Activated naive CD4-positive, alpha-beta T cell treated with anti-CD3 and anti-CD28 coated beads, Interleukin-2, amount 50 U/mL, for 24 hours (primary cell): Measurements from ENCODE around the gene SCAND1.
"Not testable (repeated sequence)": the region's sequence is repeated elsewhere in the genome, so short reads cannot be mapped to it uniquely, and the experiment has no call there.

ENCODE experiments used
- H3K27ac Mint-ChIP-seq: one replicate; pipeline ENCODE4 v1.8.0; 2021; ENCODE audit warnings: mild to moderate bottlenecking, mixed read lengths
- H3K27me3 Mint-ChIP-seq: one replicate; pipeline ENCODE4 v1.8.0; 2021; ENCODE audit warnings: mixed read lengths
- H3K36me3 Mint-ChIP-seq: one replicate; pipeline ENCODE4 v1.8.0; 2021; ENCODE audit warnings: mixed read lengths
- H3K4me1 Mint-ChIP-seq: one replicate; pipeline ENCODE4 v1.8.0; 2021; ENCODE audit warnings: mixed read lengths
- H3K4me3 Mint-ChIP-seq: one replicate; pipeline ENCODE4 v1.8.0; 2021; ENCODE audit warnings: mild to moderate bottlenecking, mixed read lengths
- H3K9me3 Mint-ChIP-seq: one replicate; pipeline ENCODE4 v1.8.0; 2021; ENCODE audit warnings: mixed read lengths

Gene SCAND1

GRCh38 chr20:35954200-35954906 is at the start of gene SCAND1:
Gene SCAND1, minus strand, starts transcription at chr20:35954502. Its CDS starts 218 bp downstream, at chr20:35954284.
- H3K4me3 Mint-ChIP-seq, result peak within 1 kb of the TSS; percentile 99
- no peaks in the 10 kb centered on the region for H3K27me3 Mint-ChIP-seq
- H3K36me3 Mint-ChIP-seq, result peaks cover 1% of the 10 kb centered on the region
- peaks cover 18% of the 10 kb centered on the region for H3K4me1 Mint-ChIP-seq
- no peaks in the 10 kb centered on the region for H3K9me3 Mint-ChIP-seq
- H3K27ac Mint-ChIP-seq, result peak within 1 kb of the TSS; percentile 100

DNA sequence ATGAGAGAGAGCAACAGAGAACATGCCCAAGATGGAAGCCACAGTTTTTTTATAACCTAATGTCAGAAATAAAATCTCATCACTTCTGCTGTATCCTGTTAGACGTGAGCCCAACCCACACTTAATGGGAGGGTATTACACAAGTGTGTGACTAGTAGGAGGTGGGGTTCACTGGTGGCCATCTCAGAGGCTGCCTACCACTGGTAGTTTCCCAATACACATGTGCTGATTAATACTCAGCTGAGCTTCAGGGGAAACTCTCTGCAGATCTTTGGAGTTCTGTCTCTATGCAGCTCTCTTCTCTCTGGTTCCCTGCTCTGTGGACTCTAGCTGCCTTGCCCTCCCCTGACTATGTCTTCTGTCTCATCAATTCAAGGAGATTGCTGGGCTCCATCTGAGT is 49.7 kb upstream of the SCAND1 start:
- no peak overlapping the region for H3K27ac Mint-ChIP-seq
- H3K36me3 Mint-ChIP-seq, result peaks cover 10% of the 10 kb centered on the region
- H3K27me3 Mint-ChIP-seq, result peaks cover 3% of the 10 kb centered on the region
- H3K9me3 Mint-ChIP-seq, result peaks cover 13% of the 10 kb centered on the region
- no peaks in the 10 kb centered on the region for H3K4me1 Mint-ChIP-seq
- H3K4me3 Mint-ChIP-seq, result no peak overlapping the region

DNA sequence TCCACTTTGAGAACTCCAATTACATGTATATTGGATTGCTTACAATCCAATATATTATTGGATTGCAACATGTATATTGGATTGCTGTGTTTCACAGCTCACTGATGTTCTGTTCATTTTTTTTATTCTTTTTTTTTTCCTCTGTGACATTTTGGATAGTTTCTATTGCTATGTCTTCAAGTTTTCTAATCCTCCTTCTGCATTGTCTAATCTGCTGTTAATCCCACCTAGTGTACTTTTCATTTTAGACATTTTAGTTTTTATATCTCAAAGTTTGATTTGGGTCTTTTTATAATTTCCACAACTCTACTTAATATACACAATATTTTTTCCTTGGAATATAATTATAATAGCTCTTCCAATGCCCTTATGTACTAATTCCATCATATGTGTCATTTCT is 48.6 kb upstream of the SCAND1 start:
- Mint-ChIP-seq H3K4me1 (no peaks in the 10 kb centered on the region), H3K9me3 (peaks cover 14% of the 10 kb centered on the region), H3K36me3 (peaks cover 10% of the 10 kb centered on the region), H3K4me3 (no peak overlapping the region), H3K27me3 (peaks cover 3% of the 10 kb centered on the region), H3K27ac (no peak overlapping the region)

GRCh38 chr20:36001331-36001730 is 47.0 kb upstream of the SCAND1 start:
- not testable (repeated sequence) for H3K4me1 Mint-ChIP-seq, H3K27me3 Mint-ChIP-seq

DNA sequence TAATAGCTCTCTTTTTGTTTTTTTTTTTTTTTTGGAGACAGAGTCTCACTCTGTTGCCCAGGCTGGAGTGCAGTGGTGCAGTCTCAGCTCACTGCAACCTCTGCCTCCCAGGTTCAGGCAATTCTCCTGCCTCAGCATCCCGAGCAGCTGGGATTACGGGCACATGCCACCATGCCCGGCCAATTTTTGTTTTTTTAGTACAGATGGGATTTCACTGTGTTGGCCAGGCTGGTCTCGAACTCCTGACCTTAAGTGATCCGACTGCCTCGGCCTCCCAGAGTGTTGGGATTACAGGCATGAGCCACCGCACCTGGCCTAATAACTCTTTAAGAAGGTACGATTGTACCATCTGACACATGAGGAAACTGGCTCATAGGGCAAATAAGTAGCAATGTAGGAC is 42.2 kb upstream of the SCAND1 start:
- H3K9me3 Mint-ChIP-seq, H3K36me3 Mint-ChIP-seq, H3K4me1 Mint-ChIP-seq, H3K27me3 Mint-ChIP-seq, H3K4me3 Mint-ChIP-seq, H3K27ac Mint-ChIP-seq: not testable (repeated sequence)

More at GRCh38 chr20:36001331-36001730, 47.0 kb upstream of the SCAND1 start:
- not testable (repeated sequence) for H3K36me3 Mint-ChIP-seq, H3K4me3 Mint-ChIP-seq, H3K27ac Mint-ChIP-seq
- H3K9me3 Mint-ChIP-seq, result peaks cover 14% of the 10 kb centered on the region

GRCh38 chr20:35994994-35995453 is 40.7 kb upstream of the SCAND1 start:
- Mint-ChIP-seq H3K27me3 (peaks cover 1% of the 10 kb centered on the region), H3K36me3 (no peaks in the 10 kb centered on the region), H3K27ac (no peak overlapping the region), H3K4me1 (peaks cover 6% of the 10 kb centered on the region), H3K9me3 (peaks cover 5% of the 10 kb centered on the region), H3K4me3 (no peak overlapping the region)

- H3K4me3 Mint-ChIP-seq, result no peak overlapping the region
These were observed 38.5 kb upstream of the SCAND1 start for GRCh38 chr20:35992713-35993335.

DNA sequence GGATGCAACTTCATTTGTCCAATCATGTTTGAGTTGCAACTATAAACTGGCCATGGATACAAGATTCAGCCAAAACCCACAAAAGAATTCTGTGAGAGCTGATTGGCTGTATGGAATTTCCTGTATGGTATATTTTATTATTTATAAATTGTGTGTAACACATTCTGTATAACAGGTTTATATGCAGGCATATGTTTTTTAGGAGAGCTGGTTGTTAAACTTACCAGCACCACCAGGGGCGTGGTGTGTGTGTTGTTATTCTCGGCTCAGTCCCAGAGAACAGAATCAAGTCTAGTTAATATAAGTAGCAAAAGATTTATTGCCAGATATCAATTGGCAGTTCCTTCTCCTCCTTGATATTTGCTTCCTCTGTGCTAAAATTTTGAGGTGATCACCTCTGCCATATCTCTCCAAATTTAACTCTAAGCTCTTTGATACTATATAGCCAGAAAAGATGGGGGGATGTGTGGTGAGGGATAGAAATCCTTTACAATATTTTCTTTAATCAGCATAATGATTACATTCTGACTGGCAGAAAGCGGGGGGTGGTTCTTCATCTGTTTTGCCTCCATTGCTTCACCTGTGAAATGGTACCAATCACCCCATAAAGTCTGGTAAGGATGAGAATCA is 37.0 kb upstream of the SCAND1 start:
- Mint-ChIP-seq H3K4me1 (peaks cover 6% of the 10 kb centered on the region), H3K27ac (no peak overlapping the region), H3K27me3 (peaks cover 1% of the 10 kb centered on the region), H3K9me3 (no peaks in the 10 kb centered on the region), H3K4me3 (no peak overlapping the region), H3K36me3 (no peaks in the 10 kb centered on the region)

More at GRCh38 chr20:35992713-35993335, 38.5 kb upstream of the SCAND1 start:
- Mint-ChIP-seq H3K4me1 (peaks cover 6% of the 10 kb centered on the region), H3K27ac (no peak overlapping the region), H3K27me3 (peaks cover 1% of the 10 kb centered on the region), H3K36me3 (no peaks in the 10 kb centered on the region), H3K9me3 (no peaks in the 10 kb centered on the region)

GRCh38 chr20:35988910-35989463 is 34.7 kb upstream of the SCAND1 start:
- Mint-ChIP-seq H3K4me1 (peaks cover 6% of the 10 kb centered on the region), H3K27ac (no peak overlapping the region), H3K9me3 (no peaks in the 10 kb centered on the region), H3K27me3 (peaks cover 1% of the 10 kb centered on the region), H3K36me3 (no peaks in the 10 kb centered on the region), H3K4me3 (no peak overlapping the region)

DNA sequence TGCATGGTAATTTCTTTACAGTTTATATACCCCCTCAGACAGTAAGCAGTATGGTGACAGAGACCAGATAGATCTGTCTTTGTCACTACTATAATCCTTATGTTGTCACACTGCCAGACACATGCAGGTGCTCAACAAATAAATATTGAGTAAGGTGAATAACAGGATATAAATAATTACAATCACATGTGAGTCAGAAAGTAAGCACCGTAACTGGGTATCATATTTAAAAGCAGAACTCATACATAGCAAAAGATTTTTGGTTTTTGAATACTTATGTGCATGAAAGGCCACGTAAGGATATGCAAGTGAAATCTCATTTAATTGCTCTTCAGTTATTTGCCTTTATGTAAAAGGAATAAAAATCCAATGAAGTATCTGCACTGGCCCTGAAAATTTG is 31.5 kb upstream of the SCAND1 start:
- H3K4me3 Mint-ChIP-seq, result no peak overlapping the region
- H3K4me1 Mint-ChIP-seq, result no peaks in the 10 kb centered on the region
- H3K27ac Mint-ChIP-seq, result no peak overlapping the region
- no peaks in the 10 kb centered on the region for H3K27me3 Mint-ChIP-seq
- no peaks in the 10 kb centered on the region for H3K36me3 Mint-ChIP-seq
- H3K9me3 Mint-ChIP-seq, result no peaks in the 10 kb centered on the region

DNA sequence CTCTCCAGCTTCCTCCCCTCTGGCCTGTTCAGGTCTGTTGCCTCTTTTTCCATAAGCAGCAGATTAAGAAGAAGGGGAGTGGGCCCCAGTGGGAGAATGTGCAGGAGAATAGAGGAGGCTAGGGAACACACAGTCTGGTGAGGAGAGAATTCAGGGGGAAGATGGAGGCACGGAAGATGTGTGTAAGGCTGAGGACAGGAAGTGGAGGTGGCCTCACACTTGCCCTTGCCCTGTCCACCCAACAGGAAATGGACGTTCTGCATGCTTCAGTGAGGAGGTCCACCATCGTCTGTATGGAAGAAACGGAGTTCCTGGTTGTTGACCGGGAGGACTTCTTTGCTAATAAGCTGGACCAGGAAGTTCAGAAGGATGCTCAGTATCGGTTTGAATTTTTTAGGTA is 30.1 kb upstream of the SCAND1 start:
- no peak overlapping the region for H3K27ac Mint-ChIP-seq
- H3K4me3 Mint-ChIP-seq, result no peak overlapping the region
- H3K9me3 Mint-ChIP-seq, result no peaks in the 10 kb centered on the region
- H3K36me3 Mint-ChIP-seq, result no peaks in the 10 kb centered on the region
- H3K4me1 Mint-ChIP-seq, result no peaks in the 10 kb centered on the region
- no peaks in the 10 kb centered on the region for H3K27me3 Mint-ChIP-seq

DNA sequence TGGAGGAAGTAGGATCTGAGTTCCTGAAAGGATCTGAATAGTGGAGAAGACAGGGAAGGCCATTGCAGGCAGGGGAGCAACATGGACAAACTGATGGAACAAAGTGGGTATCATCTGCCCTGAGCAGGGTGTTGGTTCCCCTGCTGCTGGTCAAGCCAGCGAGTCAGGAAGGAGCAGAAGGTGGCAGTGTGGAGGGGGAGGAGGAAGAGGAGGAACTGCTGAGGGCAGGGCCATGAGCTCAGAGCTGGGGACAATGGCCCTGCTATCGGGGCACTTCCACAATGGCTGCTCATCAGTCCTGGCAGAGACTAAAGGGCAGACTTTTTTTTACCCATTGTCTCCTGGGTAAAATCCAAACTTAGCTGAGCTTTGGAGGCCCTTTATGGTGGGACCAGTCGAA is 27.7 kb upstream of the SCAND1 start:
- Mint-ChIP-seq H3K36me3 (no peaks in the 10 kb centered on the region), H3K27me3 (no peaks in the 10 kb centered on the region), H3K27ac (no peak overlapping the region), H3K9me3 (no peaks in the 10 kb centered on the region), H3K4me3 (no peak overlapping the region), H3K4me1 (no peaks in the 10 kb centered on the region)

- H3K27ac Mint-ChIP-seq, result no peak overlapping the region
- H3K4me1 Mint-ChIP-seq, result no peaks in the 10 kb centered on the region
- no peak overlapping the region for H3K4me3 Mint-ChIP-seq
- H3K9me3 Mint-ChIP-seq, result no peaks in the 10 kb centered on the region
- H3K27me3 Mint-ChIP-seq, result no peaks in the 10 kb centered on the region
- H3K36me3 Mint-ChIP-seq, result no peaks in the 10 kb centered on the region
These were observed 25.2 kb upstream of the SCAND1 start for GRCh38 chr20:35979544-35979943.

GRCh38 chr20:35978041-35978513 is 23.8 kb upstream of the SCAND1 start:
- no peaks in the 10 kb centered on the region for H3K4me1 Mint-ChIP-seq
- H3K27me3 Mint-ChIP-seq, result no peaks in the 10 kb centered on the region
- no peaks in the 10 kb centered on the region for H3K36me3 Mint-ChIP-seq
- H3K9me3 Mint-ChIP-seq, result no peaks in the 10 kb centered on the region
- H3K27ac Mint-ChIP-seq, result no peak overlapping the region
- H3K4me3 Mint-ChIP-seq, result no peak overlapping the region

DNA sequence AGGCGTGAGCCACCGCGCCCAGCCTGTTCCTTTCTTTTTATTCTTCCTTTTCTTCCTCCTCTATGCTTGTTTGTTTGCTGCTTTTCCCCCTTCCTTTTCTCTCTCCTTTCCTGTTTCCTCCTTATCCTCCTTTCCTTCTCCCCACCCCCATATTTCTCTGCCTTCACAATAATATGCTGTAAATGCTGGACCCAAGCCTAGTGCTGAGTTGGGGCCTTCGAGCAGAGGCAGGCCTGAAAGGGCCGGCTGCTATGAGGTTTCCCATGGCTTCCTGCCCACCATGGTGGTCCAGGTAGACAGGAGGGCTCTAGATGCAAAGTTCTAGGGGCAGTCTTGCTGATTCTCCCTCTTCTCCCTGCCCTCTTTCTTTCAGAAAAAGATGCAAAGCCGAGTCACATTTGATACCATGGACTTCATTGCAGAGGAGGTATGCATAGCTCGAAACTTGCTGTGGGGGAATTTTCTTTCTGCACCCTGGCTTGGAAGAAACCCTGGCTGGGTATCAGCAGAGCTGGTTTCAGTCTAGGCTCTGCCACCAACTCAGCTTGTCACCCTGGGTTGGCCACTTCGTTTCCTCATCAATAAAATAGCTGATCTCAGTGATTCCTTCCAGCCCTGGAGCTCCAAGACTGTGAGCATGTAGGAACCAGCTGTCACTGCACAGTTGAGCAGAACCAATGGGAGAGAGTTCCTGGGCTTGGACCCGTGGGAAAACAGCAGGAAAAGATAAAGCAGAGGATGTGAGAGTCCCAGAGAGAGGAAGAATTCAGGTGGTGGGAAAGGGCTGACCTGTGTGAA is 21.5 kb upstream of the SCAND1 start:
- no peaks in the 10 kb centered on the region for H3K36me3 Mint-ChIP-seq
- H3K9me3 Mint-ChIP-seq, result no peaks in the 10 kb centered on the region
- no peaks in the 10 kb centered on the region for H3K27me3 Mint-ChIP-seq
- H3K27ac Mint-ChIP-seq, result no peak overlapping the region
- no peaks in the 10 kb centered on the region for H3K4me1 Mint-ChIP-seq
- no peak overlapping the region for H3K4me3 Mint-ChIP-seq
